HK-2 (cell line): ENCODE measurements around the gene ADD2.
A peak's percentile ranks its signal among the peaks of the same experiment; 100 is the strongest.
"Not testable (repeated sequence)": the region's sequence is repeated elsewhere in the genome, so short reads cannot be mapped to it uniquely, and the experiment has no call there.

ENCODE experiments used
- DNase-seq: peaks from one replicate; pipeline ENCODE4 v3.0.0-alpha.2; 2018; ENCODE audit not compliant: unreplicated experiment

Gene ADD2

GRCh38 chr2:70748002-70748784 is 19.8 kb downstream of the ADD2 start:
- DNase-seq: no peak

- DNase-seq: no peak
Observed at GRCh38 chr2:70747284-70747683, 20.7 kb downstream of the ADD2 start.

- DNase-seq: no peak
Observed at GRCh38 chr2:70746094-70746974, 21.7 kb downstream of the ADD2 start.

DNA sequence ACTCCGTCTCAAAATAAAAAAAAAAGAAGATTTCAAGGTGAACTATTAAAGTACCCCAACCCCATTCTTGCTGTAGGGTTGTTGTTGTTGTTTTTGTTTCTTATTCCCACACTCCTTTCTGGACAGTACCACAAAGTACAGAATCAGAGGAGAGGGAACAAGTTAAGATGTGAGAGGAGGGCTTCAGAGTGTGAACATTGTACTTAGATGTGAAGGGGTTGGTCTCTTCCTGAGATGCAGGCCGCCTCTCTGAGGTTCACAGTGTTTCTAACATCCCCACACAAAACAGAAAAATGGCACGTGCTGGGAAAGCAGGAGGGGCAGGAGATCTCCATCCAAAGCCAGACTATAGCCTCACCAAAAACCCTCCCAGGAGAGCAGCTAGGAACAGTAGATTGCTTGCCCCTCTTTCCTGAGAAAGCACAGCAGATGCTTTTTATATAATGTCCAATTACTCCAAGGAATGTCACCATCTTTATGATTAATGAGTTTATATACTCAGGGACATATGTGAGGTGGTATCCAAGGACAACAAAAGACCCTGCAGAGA is 22.6 kb downstream of the ADD2 start:
- no peak for DNase-seq

DNA sequence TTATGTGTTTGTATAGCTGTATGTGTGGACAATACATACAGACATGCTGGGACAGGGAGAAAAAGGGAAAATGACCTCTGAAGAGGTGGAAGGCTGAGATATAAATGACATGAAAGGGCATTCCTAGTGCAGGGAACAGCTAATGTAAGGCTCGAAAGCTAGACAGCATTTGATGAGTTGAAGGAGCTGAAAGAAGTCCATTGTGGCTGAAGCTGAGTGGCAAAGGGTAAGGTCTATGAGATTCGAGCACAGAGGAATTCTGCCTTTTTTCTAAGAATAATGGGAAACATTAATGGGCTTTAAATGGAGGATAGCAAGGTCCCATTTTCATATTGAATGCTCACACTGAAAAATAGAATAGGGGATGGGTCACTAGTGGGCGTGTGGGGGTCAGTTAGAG is 23.6 kb downstream of the ADD2 start:
- DNase-seq: no peak

- DNase-seq: no peak
Observed at GRCh38 chr2:70743677-70744076, 24.3 kb downstream of the ADD2 start.

DNA sequence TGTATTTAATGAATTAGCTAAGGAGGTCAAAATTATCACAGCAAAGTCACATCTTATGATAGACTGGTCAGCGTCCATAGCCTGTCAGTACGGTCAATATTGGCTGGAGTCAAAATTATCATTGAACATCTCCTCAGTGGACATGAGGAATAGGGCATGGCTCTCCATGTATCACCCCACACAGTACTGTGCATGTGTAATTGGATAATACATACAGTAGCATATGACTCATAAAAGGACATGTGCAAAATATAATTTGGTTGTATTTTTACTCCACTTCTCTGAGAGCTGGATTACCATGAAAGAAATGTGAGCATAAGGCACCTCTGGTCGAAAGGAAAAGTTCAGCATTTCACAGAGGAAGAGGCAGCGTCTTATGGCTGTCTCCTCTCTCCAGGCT is 24.9 kb downstream of the ADD2 start:
- no peak for DNase-seq

- DNase-seq: not testable (repeated sequence)
Observed at GRCh38 chr2:70739492-70739891, 28.5 kb downstream of the ADD2 start.

GRCh38 chr2:70738159-70738558 is 29.8 kb downstream of the ADD2 start:
- no peak for DNase-seq

DNA sequence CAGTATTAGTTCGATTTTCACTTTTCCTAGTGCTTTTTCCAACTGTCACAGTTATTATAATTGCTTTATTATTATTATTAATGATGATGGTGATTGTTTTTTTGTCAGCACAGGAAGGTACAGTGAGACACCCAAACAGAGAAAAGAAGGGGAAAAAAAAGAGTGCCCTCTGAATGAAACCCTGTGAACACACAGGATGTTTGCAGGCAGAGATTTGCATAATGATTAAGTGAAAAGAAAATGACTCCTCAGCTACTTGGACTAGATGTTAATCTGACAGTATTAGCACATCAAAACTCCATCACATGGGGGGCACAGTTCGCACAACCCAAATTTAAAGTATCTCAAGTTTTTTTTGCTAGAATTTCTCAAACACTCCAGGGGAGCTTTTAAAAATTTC is 32.9 kb downstream of the ADD2 start:
- no peak for DNase-seq

- DNase-seq: no peak
Observed at GRCh38 chr2:70733646-70734180, 34.3 kb downstream of the ADD2 start.

- no peak for DNase-seq
Observed at GRCh38 chr2:70732766-70733645, 35.0 kb downstream of the ADD2 start.

DNA sequence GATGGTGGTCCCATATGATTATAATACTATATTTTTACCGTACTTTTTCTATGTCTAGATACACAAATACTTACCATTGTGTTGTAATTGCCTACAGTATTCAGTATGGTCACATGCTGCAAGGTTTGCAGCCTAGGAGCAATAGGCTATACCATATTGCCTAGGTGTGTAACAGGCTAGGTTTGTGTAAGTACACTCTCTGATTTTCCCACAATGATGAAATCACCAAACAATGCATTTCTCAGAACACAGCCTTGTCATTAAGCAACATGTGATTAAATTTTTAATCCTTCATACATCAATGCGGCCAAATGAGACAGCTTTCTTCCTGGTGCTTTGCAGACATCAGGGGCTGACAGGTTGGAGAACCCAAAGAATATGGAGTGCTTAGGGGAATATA is 37.3 kb downstream of the ADD2 start:
- no peak for DNase-seq

DNA sequence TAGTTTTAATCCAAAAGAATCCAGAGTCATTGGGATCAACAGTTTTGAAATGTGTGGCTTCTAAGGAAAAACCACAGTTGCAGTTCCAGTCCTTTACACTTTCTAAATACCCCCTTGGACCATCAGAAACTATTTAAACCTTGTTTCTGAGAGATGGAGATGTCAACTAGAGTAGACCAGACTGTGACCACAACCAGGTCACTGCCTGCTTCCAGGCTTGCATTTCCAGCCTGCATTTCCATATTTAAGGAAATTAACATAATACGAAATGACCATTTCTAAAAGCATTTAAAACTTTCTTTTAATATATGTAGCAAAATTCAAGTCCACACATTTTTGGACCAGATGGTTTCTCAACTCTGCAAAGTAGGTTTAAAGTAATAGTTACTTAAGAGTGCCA is 38.4 kb downstream of the ADD2 start:
- DNase-seq: no peak

DNA sequence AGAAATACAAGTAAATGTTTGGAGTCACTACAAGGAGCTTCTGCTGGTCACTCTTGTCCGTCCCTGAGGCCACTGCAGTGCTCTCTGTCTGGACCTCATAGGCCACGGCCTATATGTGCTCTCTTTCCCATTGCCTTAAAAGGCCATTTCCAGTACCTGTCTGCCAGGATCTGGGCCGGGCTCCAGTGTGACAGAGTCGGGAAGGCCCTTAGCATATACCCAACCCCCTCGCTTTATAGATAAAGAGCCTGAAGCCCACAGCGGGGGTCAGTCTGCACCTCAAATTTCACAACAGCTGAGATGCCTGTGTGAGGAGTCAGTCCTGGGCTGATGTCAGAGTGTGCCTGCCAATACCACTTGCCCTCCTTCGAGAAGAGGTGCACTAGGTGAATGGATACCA is 39.9 kb downstream of the ADD2 start:
- no peak for DNase-seq

DNA sequence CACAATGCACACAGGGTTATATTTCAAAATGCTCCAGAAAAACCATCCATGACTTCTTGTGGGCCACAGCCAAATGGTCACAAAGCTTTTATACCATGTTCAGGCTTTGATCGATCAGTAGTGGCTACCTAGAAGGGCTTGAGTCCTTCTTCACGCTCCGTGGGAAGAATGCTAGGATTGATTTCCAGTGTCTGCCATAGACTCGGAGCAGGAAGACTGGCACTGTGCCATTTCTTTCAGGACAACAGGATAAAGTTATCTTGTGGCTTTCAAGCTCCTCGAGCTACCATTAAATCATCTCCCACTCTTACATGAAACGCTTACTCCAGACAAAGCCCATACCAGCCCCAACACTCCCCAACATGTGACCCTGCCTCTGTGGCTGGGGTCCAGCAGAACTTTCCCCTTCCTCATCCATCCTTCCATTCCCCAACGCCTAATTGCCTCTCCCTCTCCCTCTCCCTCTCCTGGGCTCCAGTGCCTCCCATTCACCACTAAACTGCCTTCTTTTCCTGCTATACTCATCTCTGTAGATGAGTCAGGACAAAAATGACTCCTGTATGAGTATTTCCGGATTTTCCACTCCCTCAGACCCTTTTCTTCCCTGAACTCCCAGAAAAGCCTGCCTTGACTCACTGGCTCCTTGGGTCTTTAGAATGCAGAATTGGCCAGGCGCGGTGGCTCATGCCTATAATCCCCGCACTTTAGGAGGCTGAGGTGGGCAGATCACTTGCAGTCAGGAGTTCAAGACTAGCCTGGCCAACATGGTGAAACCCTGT is 40.9 kb downstream of the ADD2 start:
- peak; percentile 6 for DNase-seq

GRCh38 chr2:70725505-70725904 is 42.5 kb downstream of the ADD2 start:
- DNase-seq: no peak

- no peak for DNase-seq
Observed at GRCh38 chr2:70724366-70724765, 43.6 kb downstream of the ADD2 start.

GRCh38 chr2:70723286-70723885 is 44.6 kb downstream of the ADD2 start:
- DNase-seq: no peak

DNA sequence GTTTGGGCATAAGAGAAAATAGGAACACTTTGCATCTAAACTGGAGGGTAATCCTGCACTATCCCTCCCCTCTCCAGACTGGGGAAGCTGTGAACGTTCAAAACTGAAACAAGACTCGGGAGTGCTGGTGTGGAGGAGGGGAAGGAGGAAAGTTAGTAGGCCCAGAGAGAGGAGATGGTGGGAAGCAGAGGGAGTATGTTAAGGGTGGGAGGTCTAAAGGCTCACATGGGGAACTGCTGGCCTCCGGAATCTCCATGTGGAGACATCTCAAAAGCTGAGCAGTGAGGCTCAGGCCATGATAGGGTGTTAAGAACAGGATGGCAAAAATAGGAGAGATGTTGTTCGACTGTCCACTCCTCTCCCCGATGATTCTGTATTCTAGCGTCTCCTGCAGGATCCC is 47.9 kb downstream of the ADD2 start:
- DNase-seq: no peak
